ENCODE data around the gene SLC12A1.

The SLC12A1 gene

GRCh38 chr15:48190932-48191573 is 15.0 kb upstream of the SLC12A1 start:
- Histone ChIP-seq H3K4me3 (ENCODE audit: low read length) (peak overlapping the region; percentile 74), H3K36me3 (ENCODE audit: insufficient read depth, low read depth, low read length) (no peaks in the 10 kb centered on the region), H3K27ac (ENCODE audit: low read length) (no peak overlapping the region), H3K9me3 (ENCODE audit: insufficient read depth, low read depth, low read length) (no peaks in the 10 kb centered on the region), H3K9ac (ENCODE audit: low read depth, low read length) (no peak overlapping the region), H3K4me1 (ENCODE audit: insufficient read depth, low read length) (peaks cover 4% of the 10 kb centered on the region; the same call in 1 of the 2 replicates), H3K27me3 (ENCODE audit: insufficient read depth, low read length) (peaks cover 24% of the 10 kb centered on the region)

GRCh38 chr15:48191574-48192225 is 14.4 kb upstream of the SLC12A1 start, which contains the start of gene CTXN2:
Gene CTXN2, plus strand, starts transcription at chr15:48191665. Its CDS starts 9,636 bp downstream, at chr15:48201301.
- no peaks in the 10 kb centered on the region for H3K9me3 ChIP-seq (ENCODE audit: insufficient read depth, low read depth, low read length)
- H3K4me3 ChIP-seq (ENCODE audit: low read length), result peak within 1 kb of the TSS; percentile 74
- H3K4me1 ChIP-seq (ENCODE audit: insufficient read depth, low read length), result peaks cover 4% of the 10 kb centered on the region; the same call in 1 of the 2 replicates
- no peaks in the 10 kb centered on the region for H3K36me3 ChIP-seq (ENCODE audit: insufficient read depth, low read depth, low read length)
- no peak within 1 kb of the TSS for H3K27ac ChIP-seq (ENCODE audit: low read length)
- no peak within 1 kb of the TSS for H3K9ac ChIP-seq (ENCODE audit: low read depth, low read length)
- H3K27me3 ChIP-seq (ENCODE audit: insufficient read depth, low read length), result peaks cover 24% of the 10 kb centered on the region

DNA sequence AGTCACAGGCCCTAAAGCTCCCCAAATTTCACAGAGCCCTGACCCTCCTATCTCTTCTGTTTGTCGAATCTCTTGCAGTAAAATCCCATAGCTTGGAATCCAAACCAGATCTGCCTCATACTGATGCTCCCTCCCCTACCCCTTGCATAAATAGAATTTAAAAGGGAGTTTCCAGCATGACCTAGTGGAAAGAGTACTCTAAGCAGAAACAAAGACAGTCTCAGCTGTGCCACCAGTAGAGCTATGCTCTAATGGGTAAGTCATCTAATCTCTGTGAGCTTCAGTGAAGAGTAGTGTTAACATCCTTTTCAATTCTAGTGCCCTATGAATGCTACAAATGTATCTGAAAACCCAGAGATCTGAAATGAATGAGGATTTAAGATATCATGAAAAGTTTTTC is 4.0 kb upstream of the SLC12A1 start:
- Histone ChIP-seq H3K27me3 (ENCODE audit: insufficient read depth, low read length) (no peaks in the 10 kb centered on the region), H3K36me3 (ENCODE audit: insufficient read depth, low read depth, low read length) (no peaks in the 10 kb centered on the region), H3K4me3 (ENCODE audit: low read length) (no peak overlapping the region), H3K4me1 (ENCODE audit: insufficient read depth, low read length) (no peaks in the 10 kb centered on the region), H3K9ac (ENCODE audit: low read depth, low read length) (no peak overlapping the region), H3K27ac (ENCODE audit: low read length) (no peak overlapping the region), H3K9me3 (ENCODE audit: insufficient read depth, low read depth, low read length) (no peaks in the 10 kb centered on the region)

GRCh38 chr15:48221261-48221660 is 15.2 kb downstream of the SLC12A1 start:
- Histone ChIP-seq H3K27me3 (ENCODE audit: insufficient read depth, low read length) (no peaks in the 10 kb centered on the region), H3K9me3 (ENCODE audit: insufficient read depth, low read depth, low read length) (no peaks in the 10 kb centered on the region), H3K4me1 (ENCODE audit: insufficient read depth, low read length) (no peaks in the 10 kb centered on the region), H3K27ac (ENCODE audit: low read length) (no peak overlapping the region), H3K9ac (ENCODE audit: low read depth, low read length) (no peak overlapping the region), H3K36me3 (ENCODE audit: insufficient read depth, low read depth, low read length) (no peaks in the 10 kb centered on the region), H3K4me3 (ENCODE audit: low read length) (no peak overlapping the region)

DNA sequence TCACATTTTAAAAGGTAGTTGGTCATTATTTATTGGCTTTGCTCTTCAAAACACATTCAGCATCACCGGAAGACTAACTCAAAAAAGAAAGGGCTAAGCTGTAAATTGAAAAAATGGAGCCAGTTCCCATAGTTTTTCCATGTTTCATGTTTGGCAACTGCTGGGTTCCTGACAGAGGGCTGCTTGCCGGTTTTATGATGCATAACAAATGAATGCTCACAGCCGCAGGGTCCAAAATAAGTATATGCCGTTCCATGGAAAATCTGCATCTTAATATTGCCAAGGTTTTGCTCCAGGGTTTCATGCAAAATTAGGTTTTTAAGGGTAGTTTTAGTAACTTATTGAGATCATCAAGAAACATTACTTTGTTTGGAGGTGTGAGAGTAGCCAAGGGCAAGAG is 15.8 kb downstream of the SLC12A1 start:
- Histone ChIP-seq H3K4me1 (ENCODE audit: insufficient read depth, low read length) (no peaks in the 10 kb centered on the region), H3K27ac (ENCODE audit: low read length) (no peak overlapping the region), H3K27me3 (ENCODE audit: insufficient read depth, low read length) (no peaks in the 10 kb centered on the region), H3K9ac (ENCODE audit: low read depth, low read length) (no peak overlapping the region), H3K9me3 (ENCODE audit: insufficient read depth, low read depth, low read length) (no peaks in the 10 kb centered on the region), H3K4me3 (ENCODE audit: low read length) (no peak overlapping the region), H3K36me3 (ENCODE audit: insufficient read depth, low read depth, low read length) (no peaks in the 10 kb centered on the region)

- no peak overlapping the region for H3K4me3 ChIP-seq (ENCODE audit: low read length)
- no peaks in the 10 kb centered on the region for H3K36me3 ChIP-seq (ENCODE audit: insufficient read depth, low read depth, low read length)
- H3K9ac ChIP-seq (ENCODE audit: low read depth, low read length), result no peak overlapping the region
- no peaks in the 10 kb centered on the region for H3K9me3 ChIP-seq (ENCODE audit: insufficient read depth, low read depth, low read length)
- H3K4me1 ChIP-seq (ENCODE audit: insufficient read depth, low read length), result no peaks in the 10 kb centered on the region
- no peak overlapping the region for H3K27ac ChIP-seq (ENCODE audit: low read length)
- no peaks in the 10 kb centered on the region for H3K27me3 ChIP-seq (ENCODE audit: insufficient read depth, low read length)
Observed at GRCh38 chr15:48222627-48223026, 16.5 kb downstream of the SLC12A1 start.

DNA sequence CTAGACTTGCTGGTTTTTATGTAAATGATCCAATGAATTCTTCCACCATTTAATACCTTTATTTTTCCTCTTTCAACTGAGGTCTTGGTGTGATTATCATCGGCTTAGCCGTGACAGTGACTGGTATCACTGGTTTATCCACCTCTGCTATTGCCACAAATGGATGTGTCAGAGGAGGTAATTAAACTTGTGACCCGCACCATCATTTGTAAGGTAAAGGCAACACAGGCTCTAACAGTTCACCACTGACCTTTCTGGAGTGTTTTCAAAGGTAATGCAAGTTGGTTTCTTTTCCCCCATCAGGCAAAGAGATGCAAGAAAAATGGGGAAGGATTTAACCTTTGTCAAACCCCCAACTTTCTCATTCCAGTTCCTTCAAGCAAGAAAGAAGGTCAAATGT is 19.7 kb downstream of the SLC12A1 start:
- no peaks in the 10 kb centered on the region for H3K9me3 ChIP-seq (ENCODE audit: insufficient read depth, low read depth, low read length)
- no peak overlapping the region for H3K9ac ChIP-seq (ENCODE audit: low read depth, low read length)
- no peak overlapping the region for H3K4me3 ChIP-seq (ENCODE audit: low read length)
- no peaks in the 10 kb centered on the region for H3K36me3 ChIP-seq (ENCODE audit: insufficient read depth, low read depth, low read length)
- H3K27ac ChIP-seq (ENCODE audit: low read length), result no peak overlapping the region
- no peaks in the 10 kb centered on the region for H3K4me1 ChIP-seq (ENCODE audit: insufficient read depth, low read length)
- H3K27me3 ChIP-seq (ENCODE audit: insufficient read depth, low read length), result no peaks in the 10 kb centered on the region

GRCh38 chr15:48230498-48230897 is 24.4 kb downstream of the SLC12A1 start:
- Histone ChIP-seq H3K36me3 (ENCODE audit: insufficient read depth, low read depth, low read length) (no peaks in the 10 kb centered on the region), H3K9ac (ENCODE audit: low read depth, low read length) (no peak overlapping the region), H3K27me3 (ENCODE audit: insufficient read depth, low read length) (no peaks in the 10 kb centered on the region), H3K4me1 (ENCODE audit: insufficient read depth, low read length) (no peaks in the 10 kb centered on the region; the same call in 1 of the 2 replicates), H3K9me3 (ENCODE audit: insufficient read depth, low read depth, low read length) (no peaks in the 10 kb centered on the region), H3K4me3 (ENCODE audit: low read length) (no peak overlapping the region), H3K27ac (ENCODE audit: low read length) (no peak overlapping the region)

GRCh38 chr15:48233246-48233645 is 27.1 kb downstream of the SLC12A1 start:
- Histone ChIP-seq H3K4me1 (ENCODE audit: insufficient read depth, low read length) (no peaks in the 10 kb centered on the region; the same call in 1 of the 2 replicates), H3K27ac (ENCODE audit: low read length) (no peak overlapping the region), H3K9me3 (ENCODE audit: insufficient read depth, low read depth, low read length) (no peaks in the 10 kb centered on the region), H3K27me3 (ENCODE audit: insufficient read depth, low read length) (no peaks in the 10 kb centered on the region), H3K4me3 (ENCODE audit: low read length) (no peak overlapping the region), H3K36me3 (ENCODE audit: insufficient read depth, low read depth, low read length) (no peaks in the 10 kb centered on the region), H3K9ac (ENCODE audit: low read depth, low read length) (no peak overlapping the region)

- Histone ChIP-seq H3K27me3 (ENCODE audit: insufficient read depth, low read length) (no peaks in the 10 kb centered on the region), H3K9me3 (ENCODE audit: insufficient read depth, low read depth, low read length) (no peaks in the 10 kb centered on the region), H3K36me3 (ENCODE audit: insufficient read depth, low read depth, low read length) (no peaks in the 10 kb centered on the region), H3K9ac (ENCODE audit: low read depth, low read length) (no peak overlapping the region), H3K4me3 (ENCODE audit: low read length) (no peak overlapping the region), H3K4me1 (ENCODE audit: insufficient read depth, low read length) (no peaks in the 10 kb centered on the region), H3K27ac (ENCODE audit: low read length) (no peak overlapping the region)
Observed at GRCh38 chr15:48239334-48239733, 33.2 kb downstream of the SLC12A1 start.

DNA sequence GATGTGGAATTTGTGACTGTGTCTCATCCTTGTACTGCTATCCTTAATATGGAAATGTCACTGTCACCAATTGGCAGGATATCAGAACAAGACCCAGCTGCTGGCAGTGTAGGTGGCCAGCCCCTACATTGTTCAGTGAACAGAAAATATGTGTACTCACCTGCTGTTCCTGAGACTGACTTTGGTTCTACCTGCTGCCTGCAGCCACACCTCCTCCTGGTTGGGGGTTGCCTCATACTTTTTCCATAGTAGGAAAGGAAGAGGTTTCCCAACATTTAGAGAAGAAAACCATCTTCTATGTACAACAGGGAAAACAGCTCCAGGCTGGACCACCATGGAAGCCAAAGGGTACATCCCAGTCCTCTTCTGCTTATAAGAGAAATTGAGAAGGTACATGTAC is 35.9 kb downstream of the SLC12A1 start:
- Histone ChIP-seq H3K9me3 (ENCODE audit: insufficient read depth, low read depth, low read length) (no peaks in the 10 kb centered on the region), H3K27me3 (ENCODE audit: insufficient read depth, low read length) (no peaks in the 10 kb centered on the region), H3K4me1 (ENCODE audit: insufficient read depth, low read length) (no peaks in the 10 kb centered on the region), H3K9ac (ENCODE audit: low read depth, low read length) (no peak overlapping the region), H3K27ac (ENCODE audit: low read length) (no peak overlapping the region), H3K4me3 (ENCODE audit: low read length) (no peak overlapping the region), H3K36me3 (ENCODE audit: insufficient read depth, low read depth, low read length) (no peaks in the 10 kb centered on the region)

- no peaks in the 10 kb centered on the region for H3K9me3 ChIP-seq (ENCODE audit: insufficient read depth, low read depth, low read length)
- H3K27ac ChIP-seq (ENCODE audit: low read length), result no peak overlapping the region
- no peaks in the 10 kb centered on the region for H3K4me1 ChIP-seq (ENCODE audit: insufficient read depth, low read length)
- no peak overlapping the region for H3K4me3 ChIP-seq (ENCODE audit: low read length)
- no peak overlapping the region for H3K9ac ChIP-seq (ENCODE audit: low read depth, low read length)
- H3K36me3 ChIP-seq (ENCODE audit: insufficient read depth, low read depth, low read length), result no peaks in the 10 kb centered on the region
- no peaks in the 10 kb centered on the region for H3K27me3 ChIP-seq (ENCODE audit: insufficient read depth, low read length)
Observed at GRCh38 chr15:48242535-48242934, 36.4 kb downstream of the SLC12A1 start.

Data from iPS-20b (cell line).